ENCODE measurements around the gene NDST3. TPM values are rescaled to one million over a fixed set of nuclear protein-coding genes. Genes with fewer than 3 reads are reported as not detected.

NDST3 gene
- polyA plus RNA-seq (ENCODE audit: insufficient read length in 4 of 4), result 1 to 10 TPM; 2.6 to 3.8 (median 3.0) TPM

GRCh38 chr4:118034053-118034785, at the start of gene NDST3:
NDST3 (plus strand) TSS chr4:118034486; CDS start chr4:118053911, 19,425 bp downstream.
- DNase-seq (ENCODE audit: low read depth in 4 of 4, low spot score in 2 of 4), result peak; percentile 53 to 70 (median 62)

GRCh38 chr4:117986321-117986720, 48.0 kb upstream of the NDST3 start:
- DNase-seq (ENCODE audit: low read depth in 4 of 4, low spot score in 2 of 4), result no peak

GRCh38 chr4:117987464-117987863, 46.8 kb upstream of the NDST3 start:
- no peak for DNase-seq (ENCODE audit: low read depth in 4 of 4, low spot score in 2 of 4)

GRCh38 chr4:117996891-117997290, 37.4 kb upstream of the NDST3 start:
- DNase-seq (ENCODE audit: low read depth in 4 of 4, low spot score in 2 of 4), result no peak

GRCh38 chr4:118004088-118004487, 30.2 kb upstream of the NDST3 start:
- DNase-seq (ENCODE audit: low read depth in 4 of 4, low spot score in 2 of 4), result no peak

- no peak for DNase-seq (ENCODE audit: low read depth in 4 of 4, low spot score in 2 of 4)
Observed at GRCh38 chr4:118005883-118006282, 28.4 kb upstream of the NDST3 start.

- DNase-seq (ENCODE audit: low read depth in 4 of 4, low spot score in 2 of 4), result no peak
Observed at GRCh38 chr4:118012142-118012541, 22.1 kb upstream of the NDST3 start.

- no peak for DNase-seq (ENCODE audit: low read depth in 4 of 4, low spot score in 2 of 4)
Observed at GRCh38 chr4:118014831-118015230, 19.5 kb upstream of the NDST3 start.

- no peak for DNase-seq (ENCODE audit: low read depth in 4 of 4, low spot score in 2 of 4)
Observed at GRCh38 chr4:118018381-118019145, 15.7 kb upstream of the NDST3 start.

- no peak for DNase-seq (ENCODE audit: low read depth in 4 of 4, low spot score in 2 of 4)
Observed at GRCh38 chr4:118026806-118027205, 7.5 kb upstream of the NDST3 start.

GRCh38 chr4:118029224-118029623, 5.1 kb upstream of the NDST3 start:
- DNase-seq (ENCODE audit: low read depth in 4 of 4, low spot score in 2 of 4), result no peak

GRCh38 chr4:118032691-118033090, 1.6 kb upstream of the NDST3 start:
- no peak for DNase-seq (ENCODE audit: low read depth in 4 of 4, low spot score in 2 of 4)

GRCh38 chr4:118033148-118034052, 886 bp upstream of the NDST3 start:
- peak; percentile 31 to 49 (median 34) for DNase-seq (ENCODE audit: low read depth in 4 of 4, low spot score in 2 of 4)

GRCh38 chr4:118035309-118035708, 1.0 kb downstream of the NDST3 start:
- no peak for DNase-seq (ENCODE audit: low read depth in 4 of 4, low spot score in 2 of 4)

GRCh38 chr4:118036336-118036735, 2.0 kb downstream of the NDST3 start:
- no peak for DNase-seq (ENCODE audit: low read depth in 4 of 4, low spot score in 2 of 4)

GRCh38 chr4:118037955-118038354, 3.7 kb downstream of the NDST3 start:
- DNase-seq (ENCODE audit: low read depth in 4 of 4, low spot score in 2 of 4), result no peak

GRCh38 chr4:118046323-118046722, 12.0 kb downstream of the NDST3 start:
- no peak for DNase-seq (ENCODE audit: low read depth in 4 of 4, low spot score in 2 of 4)

- no peak for DNase-seq (ENCODE audit: low read depth in 4 of 4, low spot score in 2 of 4)
Observed at GRCh38 chr4:118047043-118047442, 12.8 kb downstream of the NDST3 start.

- no peak for DNase-seq (ENCODE audit: low read depth in 4 of 4, low spot score in 2 of 4)
Observed at GRCh38 chr4:118058955-118059354, 24.7 kb downstream of the NDST3 start.

- no peak for DNase-seq (ENCODE audit: low read depth in 4 of 4, low spot score in 2 of 4)
Observed at GRCh38 chr4:118059397-118059796, 25.1 kb downstream of the NDST3 start.
